HFF-Myc (cell line): Measurements from ENCODE around the gene ITSN1.

ENCODE experiments used
- DNase-seq: peaks from one replicate; pipeline ENCODE4 v3.0.0-alpha.2; 2011; ENCODE audit warnings: low read depth; ENCODE audit errors: extremely low read depth
- H3K4me3 ChIP-seq: replicated peaks from 2 replicates; pipeline ENCODE4 v1.5.1; 2011; ENCODE audit warnings: low read depth, mild to moderate bottlenecking, control low read depth, low read length
- CTCF ChIP-seq: IDR thresholded peaks from 2 replicates; pipeline ENCODE4 v1.5.1; 2012; ENCODE audit warnings: mild to moderate bottlenecking, low read depth, low read length, control low read depth; ENCODE audit errors: missing control alignments

ITSN1 gene

GRCh38 chr21:33844104-33844889, 202.0 kb downstream of the ITSN1 start:
- no peak for TF ChIP-seq CTCF
- H3K4me3 ChIP-seq, result no peak overlapping the region

GRCh38 chr21:33844890-33845205, 202.5 kb downstream of the ITSN1 start:
- no peak for DNase-seq
- TF ChIP-seq CTCF, result no peak
- H3K4me3 ChIP-seq, result no peak overlapping the region

More at GRCh38 chr21:33844104-33844889, 202.0 kb downstream of the ITSN1 start:
- DNase-seq, result peak; percentile 36

- no peak overlapping the region for H3K4me3 ChIP-seq
- TF ChIP-seq CTCF, result no peak
- no peak for DNase-seq
These were observed 203.8 kb downstream of the ITSN1 start for GRCh38 chr21:33846141-33846540.

GRCh38 chr21:33847588-33848248, 205.4 kb downstream of the ITSN1 start:
- DNase-seq, result no peak
- no peak overlapping the region for H3K4me3 ChIP-seq
- TF ChIP-seq CTCF, result no peak

- no peak for DNase-seq
- TF ChIP-seq CTCF, result no peak
- no peak overlapping the region for H3K4me3 ChIP-seq
These were observed 206.1 kb downstream of the ITSN1 start for GRCh38 chr21:33848249-33848953.

- TF ChIP-seq CTCF, result no peak
These were observed 207.5 kb downstream of the ITSN1 start for GRCh38 chr21:33849834-33850233.

More at GRCh38 chr21:33849834-33850233, 207.5 kb downstream of the ITSN1 start:
- H3K4me3 ChIP-seq, result no peak overlapping the region
- no peak for DNase-seq
